Ectodermal cell (in vitro differentiated cells): ENCODE data around the gene ECE1.

Experiments used
- H3K27ac ChIP-seq: 2 replicates; pipeline ENCODE4 v1.7.0; 2013; ENCODE audit warnings: mild to moderate bottlenecking, low read depth, low read length; ENCODE audit not compliant: insufficient read depth, poor library complexity, severe bottlenecking
- H3K27me3 ChIP-seq: 2 replicates; pipeline ENCODE4 v1.7.0; 2013; ENCODE audit warnings: mild to moderate bottlenecking, low read length; ENCODE audit not compliant: insufficient read depth, control insufficient read depth, poor library complexity, severe bottlenecking
- H3K36me3 ChIP-seq: one replicate; pipeline ENCODE4 v1.7.0; 2013; ENCODE audit warnings: low read length; ENCODE audit not compliant: control insufficient read depth, insufficient read depth
- H3K4me1 ChIP-seq: one replicate; pipeline ENCODE4 v1.7.0; 2013; ENCODE audit warnings: low read length; ENCODE audit not compliant: control insufficient read depth, insufficient read depth
- H3K4me3 ChIP-seq: 2 replicates; pipeline ENCODE4 v1.7.0; 2013; ENCODE audit warnings: low read depth, low read length, control low read depth; ENCODE audit not compliant: insufficient read depth
- H3K9me3 ChIP-seq: 2 replicates; pipeline ENCODE4 v1.7.0; 2013; ENCODE audit warnings: mild to moderate bottlenecking, low read length, moderate library complexity; ENCODE audit not compliant: control insufficient read depth
- WGBS, 2 experiments: methylation state at CpG; one replicate each; pipeline ENCODE4 v1.1.7; 2013; ENCODE audit warnings: missing lambda C conversion rate in 2 of 2; 5-methylcytosine and 5-hydroxymethylcytosine counted together

ECE1 gene

DNA sequence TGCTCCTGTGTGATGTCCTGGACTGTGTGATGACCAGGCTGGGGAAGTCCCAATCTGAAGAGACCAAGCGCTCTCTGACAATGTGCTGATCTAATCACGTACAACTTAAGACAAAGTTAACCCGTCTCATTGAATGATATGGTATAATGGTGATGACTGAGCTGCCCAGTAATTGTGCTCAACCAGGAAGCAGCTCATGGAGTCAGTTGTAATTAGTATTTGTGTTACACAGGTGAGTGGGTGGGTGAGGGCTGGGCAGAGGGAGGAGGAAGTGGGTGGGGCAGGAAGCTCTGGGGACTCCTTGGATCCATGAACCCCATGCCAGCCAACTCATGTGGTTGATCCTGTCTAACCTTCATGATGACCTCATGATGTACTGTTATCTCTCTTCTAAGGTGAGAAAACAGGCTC, 8.7 kb upstream of the ECE1 start:
- no peaks in the 10 kb centered on the region for H3K27me3 ChIP-seq
- no peaks in the 10 kb centered on the region for H3K9me3 ChIP-seq
- WGBS, 2 experiments, result 98% methylated on average over 3 of the region's 3 CpGs
- no peak overlapping the region for H3K4me3 ChIP-seq
- peaks cover 12% of the 10 kb centered on the region for H3K4me1 ChIP-seq
- H3K27ac ChIP-seq, result no peak overlapping the region
- H3K36me3 ChIP-seq, result no peaks in the 10 kb centered on the region

DNA sequence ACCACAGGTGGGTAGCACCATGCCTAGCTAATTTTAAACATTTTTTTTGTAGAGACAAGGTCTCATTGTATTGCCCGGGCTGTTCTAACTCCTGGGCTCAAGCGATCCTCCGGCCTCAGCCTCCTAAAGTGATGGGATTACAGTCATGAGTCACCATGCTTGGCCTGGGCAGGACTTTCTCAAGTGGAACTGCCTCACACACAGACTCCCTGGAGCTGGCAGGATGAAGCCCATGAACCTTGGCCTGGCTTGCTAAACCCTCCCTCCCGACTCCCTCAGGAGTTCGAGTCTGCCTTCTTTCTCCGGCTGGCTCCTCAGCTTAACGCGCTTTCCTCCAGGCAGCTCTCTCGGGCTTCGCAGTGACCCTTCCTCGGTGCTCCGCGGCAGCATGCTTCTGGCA, 7.7 kb upstream of the ECE1 start:
- H3K27ac ChIP-seq, result no peak overlapping the region
- H3K27me3 ChIP-seq, result no peaks in the 10 kb centered on the region
- no peak overlapping the region for H3K4me3 ChIP-seq
- no peaks in the 10 kb centered on the region for H3K9me3 ChIP-seq
- H3K36me3 ChIP-seq, result no peaks in the 10 kb centered on the region
- H3K4me1 ChIP-seq, result peaks cover 21% of the 10 kb centered on the region
- WGBS, 2 experiments, result 92 to 93% methylated on average over 13 of the region's 13 CpGs

DNA sequence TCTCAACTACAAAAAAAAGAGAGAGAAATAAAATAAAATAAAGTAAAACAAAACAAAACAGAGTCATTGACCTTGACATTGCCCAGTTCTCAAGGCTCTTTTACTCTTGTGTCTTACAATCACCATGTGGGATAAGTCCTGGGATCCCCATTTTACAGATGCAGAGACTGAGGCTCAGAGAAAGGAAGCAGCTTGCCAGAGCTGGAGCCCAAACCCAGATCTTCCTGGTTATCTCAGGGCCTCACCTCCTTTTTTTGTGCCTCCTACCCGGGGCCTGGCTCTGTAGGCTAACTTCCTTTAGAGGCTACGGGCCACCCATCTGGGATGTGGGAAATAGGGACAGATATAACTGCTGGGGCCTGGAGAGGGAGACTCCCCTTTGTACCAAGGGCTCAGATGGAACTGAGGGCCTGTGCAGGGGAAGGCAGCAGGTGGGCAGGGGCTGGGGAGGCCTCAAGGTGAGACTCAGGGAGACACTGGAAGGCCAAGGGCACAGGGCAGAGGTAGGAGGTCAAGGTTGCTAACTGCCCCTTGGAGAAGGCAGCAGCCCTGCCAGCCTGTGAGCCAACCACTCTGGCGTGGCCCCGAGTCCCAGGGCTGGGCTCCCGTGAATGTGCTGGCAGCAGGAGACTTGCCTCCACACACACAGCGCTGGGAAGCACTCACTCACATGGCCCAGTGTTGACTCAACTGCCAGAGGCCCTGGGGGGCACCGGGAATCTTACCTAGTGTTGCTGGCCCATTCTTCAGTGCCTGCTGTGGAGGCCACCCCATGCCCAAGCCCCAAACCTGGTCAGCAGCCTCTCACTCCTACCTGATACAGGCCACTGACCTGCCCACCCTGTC, 6.5 kb upstream of the ECE1 start:
- Histone ChIP-seq H3K36me3 (no peaks in the 10 kb centered on the region), H3K27ac (no peak overlapping the region), H3K4me1 (peaks cover 17% of the 10 kb centered on the region), H3K4me3 (no peak overlapping the region), H3K9me3 (no peaks in the 10 kb centered on the region), H3K27me3 (no peaks in the 10 kb centered on the region)
- 89 to 92% methylated on average over 7 of the region's 7 CpGs for WGBS, 2 experiments

DNA sequence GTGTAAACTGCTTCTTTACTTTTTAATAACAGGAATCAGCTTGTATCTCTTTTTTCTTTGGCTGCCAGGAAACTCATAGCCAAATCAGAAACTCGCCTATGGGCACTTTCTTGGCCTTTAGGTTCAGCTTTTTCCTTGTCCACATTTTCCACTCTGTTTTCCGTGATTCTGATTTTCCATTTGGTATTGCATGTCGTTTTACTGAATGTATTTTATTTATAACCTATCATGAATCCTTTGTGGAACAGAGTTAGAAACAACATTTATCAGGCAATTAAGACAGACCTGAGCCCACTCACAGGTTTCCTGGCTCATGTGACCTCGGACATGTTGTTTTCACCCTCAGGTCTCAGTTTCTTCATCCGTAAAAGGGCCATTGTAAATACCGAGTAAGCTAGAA, 5.3 kb upstream of the ECE1 start:
- no peaks in the 10 kb centered on the region for H3K9me3 ChIP-seq
- 91 to 96% methylated on average over 5 to 6 of the region's 6 CpGs for WGBS, 2 experiments
- H3K27ac ChIP-seq, result no peak overlapping the region
- peaks cover 9% of the 10 kb centered on the region for H3K27me3 ChIP-seq
- H3K36me3 ChIP-seq, result no peaks in the 10 kb centered on the region
- H3K4me1 ChIP-seq, result peaks cover 17% of the 10 kb centered on the region
- H3K4me3 ChIP-seq, result no peak overlapping the region

DNA sequence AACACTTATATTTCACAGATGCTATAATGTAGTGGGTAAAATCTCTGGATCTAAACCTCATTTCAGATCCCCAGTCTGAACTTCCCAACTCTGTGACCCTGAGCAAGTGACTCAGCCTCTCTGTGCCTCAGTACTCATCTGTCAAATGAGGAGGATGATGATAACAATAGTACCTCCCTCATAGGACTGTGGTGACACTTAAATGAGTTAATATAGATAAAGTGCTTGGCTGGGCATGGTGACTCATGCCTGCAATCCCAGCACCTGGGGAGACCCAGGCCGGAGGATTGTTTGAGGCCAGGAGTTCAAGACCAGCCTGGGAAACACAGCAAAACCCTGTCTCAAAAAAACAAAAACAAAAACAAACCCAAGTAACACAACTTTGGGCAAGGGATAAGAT, 4.7 kb upstream of the ECE1 start:
- Histone ChIP-seq H3K27me3 (peaks cover 11% of the 10 kb centered on the region), H3K4me3 (no peak overlapping the region), H3K36me3 (no peaks in the 10 kb centered on the region), H3K27ac (no peak overlapping the region), H3K9me3 (no peaks in the 10 kb centered on the region), H3K4me1 (peaks cover 17% of the 10 kb centered on the region)
- WGBS, 2 experiments, result 92 to 100% methylated on average over 1 of the region's 1 CpG

DNA sequence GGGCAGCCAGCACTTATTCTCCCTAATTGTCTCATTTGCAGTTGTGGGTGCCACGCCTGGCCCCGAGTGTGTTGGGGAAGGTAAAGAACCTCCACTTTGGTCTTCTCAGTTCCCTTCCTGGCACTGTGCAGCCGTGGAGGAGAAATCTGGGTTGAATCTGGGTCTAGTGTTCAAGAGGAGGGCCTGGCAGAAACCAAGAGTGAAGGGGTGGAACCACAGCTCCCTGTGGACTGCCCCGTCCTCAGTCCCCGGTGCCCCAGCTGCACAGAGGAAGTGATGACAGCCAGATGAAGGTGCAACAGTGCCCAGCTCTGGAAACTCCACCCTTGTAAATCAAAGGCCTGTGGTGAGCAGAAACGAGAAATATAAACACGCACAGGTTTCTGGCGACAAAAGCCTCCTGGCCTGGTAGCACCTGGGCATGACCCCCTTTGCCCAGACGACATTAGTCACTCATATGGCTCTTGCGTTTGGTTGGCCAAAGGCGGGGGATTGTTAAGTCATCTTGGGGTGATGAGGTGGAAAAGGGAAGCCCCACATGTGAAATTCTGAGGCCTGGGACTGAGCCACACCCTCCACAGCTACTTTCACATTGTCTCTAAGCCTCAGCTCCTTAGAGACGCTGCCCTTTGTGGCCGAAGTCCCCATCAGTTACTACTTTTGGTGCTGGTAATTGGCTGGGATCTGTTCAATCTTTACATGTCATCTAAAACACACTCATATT, 4.2 kb upstream of the ECE1 start:
- Histone ChIP-seq H3K4me1 (peaks cover 17% of the 10 kb centered on the region), H3K4me3 (no peak overlapping the region), H3K36me3 (no peaks in the 10 kb centered on the region), H3K27me3 (peaks cover 17% of the 10 kb centered on the region), H3K27ac (no peak overlapping the region), H3K9me3 (no peaks in the 10 kb centered on the region)
- WGBS, 2 experiments, result 91 to 92% methylated on average over 13 of the region's 13 CpGs

DNA sequence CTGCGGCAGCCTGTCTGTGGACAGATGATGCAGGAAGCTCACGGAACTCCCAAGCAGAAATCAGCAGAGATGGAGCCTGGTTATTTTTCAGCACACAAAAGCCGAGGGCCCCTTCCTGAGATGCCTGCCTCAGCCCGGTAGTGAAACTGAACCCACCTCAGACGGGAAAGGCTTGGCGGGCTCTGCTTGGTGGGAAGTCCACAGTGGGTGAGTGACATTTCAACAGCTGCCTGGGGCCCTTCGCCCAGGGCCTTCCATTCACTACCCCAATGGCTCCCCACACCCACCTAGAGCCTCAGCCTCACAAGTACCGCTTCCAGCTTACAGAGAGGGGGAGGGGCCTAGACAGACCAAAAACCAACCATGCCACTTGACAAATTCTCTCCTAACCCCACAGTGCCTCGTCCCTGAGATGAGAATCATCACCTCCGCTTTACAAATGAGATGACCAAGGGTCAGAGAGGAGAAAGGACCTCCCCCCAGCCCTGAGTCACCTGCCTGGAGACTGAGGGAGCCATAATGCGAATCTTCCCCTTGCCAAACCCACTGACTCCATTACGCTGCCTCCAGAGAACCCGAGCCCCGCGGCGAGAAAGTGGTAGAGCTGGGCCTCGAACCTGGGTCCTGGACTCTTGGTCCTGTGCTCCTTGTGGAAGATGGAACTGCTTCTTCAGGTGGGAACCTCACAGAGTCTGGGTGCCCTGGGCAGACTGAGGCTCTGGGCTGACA, 3.4 kb upstream of the ECE1 start:
- H3K4me3 ChIP-seq, result no peak overlapping the region
- no peaks in the 10 kb centered on the region for H3K36me3 ChIP-seq
- H3K27me3 ChIP-seq, result peaks cover 24% of the 10 kb centered on the region
- WGBS, 2 experiments, result 74 to 78% methylated on average over 17 of the region's 17 CpGs
- no peaks in the 10 kb centered on the region for H3K9me3 ChIP-seq
- peaks cover 17% of the 10 kb centered on the region for H3K4me1 ChIP-seq
- H3K27ac ChIP-seq, result no peak overlapping the region

DNA sequence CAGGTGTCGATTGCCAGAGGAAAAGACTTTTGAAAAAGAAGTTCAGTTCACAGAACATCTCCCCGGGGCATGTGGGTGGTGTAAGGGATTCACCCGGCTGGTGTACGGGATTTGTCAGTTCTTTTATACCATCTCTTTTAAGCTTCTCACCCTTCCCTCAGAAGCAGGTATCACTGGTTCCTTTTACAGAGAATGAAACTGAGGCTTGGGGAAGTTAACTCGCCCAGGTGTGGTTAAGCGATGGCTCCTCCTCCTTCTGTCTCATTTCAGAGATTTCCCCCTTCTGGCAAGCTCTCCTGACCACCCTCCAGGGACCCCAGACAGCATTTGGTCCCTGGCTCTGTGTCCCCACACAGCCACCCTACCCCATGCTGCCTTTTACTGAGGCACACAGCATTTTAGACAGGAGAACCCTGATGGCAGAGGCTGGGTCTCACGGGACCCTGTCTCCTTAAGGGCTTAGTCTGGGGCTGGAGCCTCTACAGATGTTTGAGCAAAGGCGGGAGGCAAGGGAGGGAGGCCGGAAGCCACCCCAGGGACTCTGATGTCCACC, 2.8 kb upstream of the ECE1 start:
- no peak overlapping the region for H3K4me3 ChIP-seq
- peaks cover 24% of the 10 kb centered on the region for H3K27me3 ChIP-seq
- no peak overlapping the region for H3K27ac ChIP-seq
- WGBS, 2 experiments, result 87% methylated on average over 9 of the region's 9 CpGs
- no peaks in the 10 kb centered on the region for H3K36me3 ChIP-seq
- H3K4me1 ChIP-seq, result peaks cover 17% of the 10 kb centered on the region
- no peaks in the 10 kb centered on the region for H3K9me3 ChIP-seq

DNA sequence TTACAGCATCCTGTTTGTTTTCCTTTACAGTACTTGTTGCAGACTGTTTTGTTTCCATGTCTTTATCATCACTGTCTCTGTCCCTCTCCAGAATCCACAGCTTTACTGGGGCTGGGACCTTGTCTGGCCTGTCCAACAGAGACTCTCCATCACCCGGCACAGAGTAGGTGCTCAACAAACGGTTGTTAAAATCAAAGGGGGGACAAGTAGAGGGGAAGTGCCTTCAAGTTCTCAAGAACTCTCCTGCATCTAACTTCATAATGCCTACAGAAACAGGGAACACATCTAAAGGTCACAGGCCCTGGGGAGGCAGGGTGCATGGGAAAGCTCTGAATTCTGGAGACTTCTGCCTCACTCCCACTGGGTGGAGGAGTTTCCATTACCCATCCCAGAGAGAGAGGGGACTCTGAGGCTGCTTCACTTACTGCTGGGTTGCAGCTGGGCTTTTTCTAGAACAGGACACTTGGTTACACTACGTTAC, 2.3 kb upstream of the ECE1 start:
- Histone ChIP-seq H3K27ac (no peak overlapping the region), H3K4me1 (peaks cover 17% of the 10 kb centered on the region), H3K4me3 (no peak overlapping the region), H3K36me3 (no peaks in the 10 kb centered on the region), H3K27me3 (peaks cover 24% of the 10 kb centered on the region), H3K9me3 (no peaks in the 10 kb centered on the region)
- 86 to 90% methylated on average over 3 of the region's 3 CpGs for WGBS, 2 experiments

DNA sequence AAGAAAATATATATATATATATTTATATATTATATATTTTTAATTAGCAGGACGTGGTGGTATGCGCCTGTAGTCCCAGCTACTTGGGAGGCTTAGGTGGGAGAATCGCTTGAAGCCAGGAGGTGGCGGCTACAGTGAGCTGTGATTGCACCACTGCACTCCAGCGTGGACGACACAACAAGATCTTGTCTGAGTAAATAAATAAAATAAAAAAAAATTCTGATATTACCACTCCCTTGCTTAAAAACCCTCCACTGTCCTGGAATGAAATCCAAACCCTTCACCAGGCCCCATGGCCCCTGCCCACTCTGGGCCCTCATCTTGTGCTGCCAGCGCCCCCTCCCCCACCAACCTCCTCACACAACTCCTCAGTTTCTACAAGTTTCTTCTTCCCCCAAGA, 1.7 kb upstream of the ECE1 start:
- Histone ChIP-seq H3K27ac (no peak overlapping the region), H3K27me3 (peaks cover 24% of the 10 kb centered on the region), H3K36me3 (no peaks in the 10 kb centered on the region), H3K9me3 (no peaks in the 10 kb centered on the region), H3K4me1 (peaks cover 17% of the 10 kb centered on the region), H3K4me3 (no peak overlapping the region)
- WGBS, 2 experiments, result 89 to 95% methylated on average over 5 of the region's 7 CpGs
